Gastrocnemius medialis (tissue), 4 donors: ENCODE measurements around the gene SYNM.

Source experiments
- CTCF ChIP-seq, 5 experiments: fragments of 450-650 bp in 3 of 5; fragments of 200-600 bp in 2 of 5; sonication (generic) in 2 of 5; IDR thresholded peaks in 4 of 5; conservative IDR thresholded peaks in 1 of 5; 1 replicate in 4 of 5; 2 replicates in 1 of 5; pipeline ENCODE4 v1.5.1; 2016 to 2019; ENCODE audit warnings: antibody characterized with exemption in 5 of 5, mild to moderate bottlenecking in 3 of 5, moderate library complexity in 3 of 5
- POLR2A ChIP-seq, 2 donors: fragments of 450-650 bp; IDR thresholded peaks; one replicate each; pipeline ENCODE4 v1.6.1; 2017; ENCODE audit warnings: antibody characterized with exemption in 2 of 2, mild to moderate bottlenecking in 2 of 2, moderate library complexity in 2 of 2

- no peak for TF ChIP-seq CTCF (IDR thresholded peaks at IDR 0.05 in 4 of 5, conservative IDR thresholded peaks at IDR 0.05 in 1 of 5)
- no peak for TF ChIP-seq POLR2A (IDR thresholded peaks at IDR 0.05)
Observed at GRCh38 chr15:99122831-99123712, 18.2 kb downstream of the SYNM start.
